AG04449 (cell line): ENCODE data around the gene NRN1L.
"Not testable (repeated sequence)": the region's sequence is repeated elsewhere in the genome, so short reads cannot be mapped to it uniquely, and the experiment has no call there.

Experiments
- CTCF ChIA-PET: fragments of 350-600 bp; formaldehyde crosslinking; extraction: SDS; loops from one replicate; lab custom pipeline; 2021; ENCODE audit warnings: antibody characterized with exemption; lab: Yijun Ruan, JAX
- POLR2A ChIA-PET: fragments of 400-600, 350-600 bp; formaldehyde crosslinking; extraction: SDS; loops from one replicate; lab custom pipeline; 2020; ENCODE audit warnings: antibody characterized with exemption, inconsistent platforms; lab: Yijun Ruan, JAX
- DNase-seq: peaks from one replicate; pipeline ENCODE4 v3.0.0-alpha.2; 2010; ENCODE audit warnings: low read depth, low spot score
- H3K4me3 ChIP-seq: 2 replicates; pipeline ENCODE4 v1.5.1; 2011; ENCODE audit warnings: low read depth, mild to moderate bottlenecking, control low read depth, low read length
- TF ChIP-seq, protein P1 (sequence below): IDR thresholded peaks from one replicate; pipeline ENCODE4 v1.5.1; 2011; ENCODE audit warnings: mild to moderate bottlenecking, moderate library complexity, low read length, control low read depth, inconsistent platforms; ENCODE audit not compliant: insufficient read depth; ENCODE audit errors: missing control alignments

NRN1L gene

DNA sequence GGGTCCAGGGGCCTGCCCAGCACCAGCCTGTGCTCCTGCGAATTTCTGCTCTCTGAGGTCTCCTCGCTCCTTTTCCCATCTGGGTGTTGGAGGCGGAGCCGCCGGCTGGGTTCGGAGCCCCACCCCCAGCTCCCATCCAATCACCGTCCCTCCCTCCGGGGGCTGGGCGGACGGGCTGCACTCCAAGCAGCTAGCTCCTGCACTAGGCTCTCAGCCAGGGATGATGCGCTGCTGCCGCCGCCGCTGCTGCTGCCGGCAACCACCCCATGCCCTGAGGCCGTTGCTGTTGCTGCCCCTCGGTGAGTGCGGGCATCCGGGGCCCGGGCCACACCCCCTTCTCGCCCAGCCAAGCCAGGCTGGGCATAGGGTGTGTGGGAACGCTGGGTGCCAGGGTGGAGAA is at the start of gene NRN1L:
NRN1L (plus strand) TSS at position 202 of the 400 bp plus-strand sequence; CDS start at position 221, 19 bp downstream.
- ChIA-PET POLR2A (interaction anchor here (0.6 to 1.1 kb wide), 3 partner anchors 8 to 57 kb away, joined by 3 to 5 read pairs (median 3); partner anchors contain the start of gene PSKH1), CTCF (interaction anchor here (0.7 to 11.9 kb wide), 31 partner anchors 8 to 372 kb away, joined by 3 to 196 read pairs (median 10); partner anchors contain the start of genes CTRL, EDC4, PSKH1 and PSMB10)
- H3K4me3 ChIP-seq, result no peak within 1 kb of the TSS
- TF ChIP-seq, protein P1, sequence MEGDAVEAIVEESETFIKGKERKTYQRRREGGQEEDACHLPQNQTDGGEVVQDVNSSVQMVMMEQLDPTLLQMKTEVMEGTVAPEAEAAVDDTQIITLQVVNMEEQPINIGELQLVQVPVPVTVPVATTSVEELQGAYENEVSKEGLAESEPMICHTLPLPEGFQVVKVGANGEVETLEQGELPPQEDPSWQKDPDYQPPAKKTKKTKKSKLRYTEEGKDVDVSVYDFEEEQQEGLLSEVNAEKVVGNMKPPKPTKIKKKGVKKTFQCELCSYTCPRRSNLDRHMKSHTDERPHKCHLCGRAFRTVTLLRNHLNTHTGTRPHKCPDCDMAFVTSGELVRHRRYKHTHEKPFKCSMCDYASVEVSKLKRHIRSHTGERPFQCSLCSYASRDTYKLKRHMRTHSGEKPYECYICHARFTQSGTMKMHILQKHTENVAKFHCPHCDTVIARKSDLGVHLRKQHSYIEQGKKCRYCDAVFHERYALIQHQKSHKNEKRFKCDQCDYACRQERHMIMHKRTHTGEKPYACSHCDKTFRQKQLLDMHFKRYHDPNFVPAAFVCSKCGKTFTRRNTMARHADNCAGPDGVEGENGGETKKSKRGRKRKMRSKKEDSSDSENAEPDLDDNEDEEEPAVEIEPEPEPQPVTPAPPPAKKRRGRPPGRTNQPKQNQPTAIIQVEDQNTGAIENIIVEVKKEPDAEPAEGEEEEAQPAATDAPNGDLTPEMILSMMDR, result no peak
- peak; percentile 37 for DNase-seq

DNA sequence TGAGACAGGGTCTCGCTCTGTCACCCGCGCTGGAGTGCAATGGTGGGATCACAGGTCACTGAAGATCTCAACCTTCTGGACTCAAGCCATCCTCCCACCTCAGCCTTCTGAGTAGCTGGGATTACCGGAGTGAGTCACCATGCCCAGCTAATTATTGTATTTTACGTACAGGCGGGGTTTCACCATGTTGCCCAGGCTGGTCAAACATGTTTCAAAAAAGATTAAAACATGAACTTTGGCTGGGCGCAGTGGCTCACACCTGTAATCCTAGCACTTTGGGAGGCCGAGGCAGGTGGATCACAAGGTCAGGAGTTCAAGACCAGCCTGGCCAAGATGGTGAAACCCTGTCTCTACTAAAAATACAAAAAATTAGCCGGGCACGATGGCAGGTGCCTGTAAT is 47.5 kb upstream of the NRN1L start:
- H3K4me3 ChIP-seq, DNase-seq, POLR2A ChIA-PET: not testable (repeated sequence)
- CTCF ChIA-PET, result interaction anchor here (0.7 to 13.4 kb wide), 6 partner anchors 9 to 164 kb away, joined by 3 to 181 read pairs (median 3); partner anchors contain the start of genes NRN1L and NUTF2

DNA sequence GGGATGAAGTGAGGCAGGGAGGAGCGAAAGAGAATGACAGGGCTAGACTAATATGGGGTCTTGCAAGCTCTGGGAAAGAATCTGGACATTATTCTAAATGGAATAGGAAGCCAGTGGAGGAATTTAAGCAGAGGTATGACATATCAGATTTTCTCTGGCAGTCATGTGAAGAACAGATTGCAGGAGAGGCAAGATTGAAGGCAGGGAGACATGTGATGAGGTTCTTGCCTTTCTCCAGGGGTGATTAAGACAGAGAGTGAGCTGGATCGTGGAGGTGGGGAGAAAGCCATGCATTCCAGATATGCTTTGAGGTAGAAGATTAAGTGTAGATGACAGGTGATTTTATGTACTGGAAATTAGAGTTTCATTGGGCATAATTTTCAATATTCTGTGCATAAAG is 46.9 kb upstream of the NRN1L start:
- DNase-seq, result no peak
- POLR2A ChIA-PET, result no interaction called here
- no peak overlapping the region for H3K4me3 ChIP-seq
- TF ChIP-seq, protein P1, result no peak
- CTCF ChIA-PET, result interaction anchor here (0.6 to 13.4 kb wide), 7 partner anchors 9 to 317 kb away, joined by 3 to 181 read pairs (median 4); partner anchors contain the start of genes NRN1L and NUTF2

DNA sequence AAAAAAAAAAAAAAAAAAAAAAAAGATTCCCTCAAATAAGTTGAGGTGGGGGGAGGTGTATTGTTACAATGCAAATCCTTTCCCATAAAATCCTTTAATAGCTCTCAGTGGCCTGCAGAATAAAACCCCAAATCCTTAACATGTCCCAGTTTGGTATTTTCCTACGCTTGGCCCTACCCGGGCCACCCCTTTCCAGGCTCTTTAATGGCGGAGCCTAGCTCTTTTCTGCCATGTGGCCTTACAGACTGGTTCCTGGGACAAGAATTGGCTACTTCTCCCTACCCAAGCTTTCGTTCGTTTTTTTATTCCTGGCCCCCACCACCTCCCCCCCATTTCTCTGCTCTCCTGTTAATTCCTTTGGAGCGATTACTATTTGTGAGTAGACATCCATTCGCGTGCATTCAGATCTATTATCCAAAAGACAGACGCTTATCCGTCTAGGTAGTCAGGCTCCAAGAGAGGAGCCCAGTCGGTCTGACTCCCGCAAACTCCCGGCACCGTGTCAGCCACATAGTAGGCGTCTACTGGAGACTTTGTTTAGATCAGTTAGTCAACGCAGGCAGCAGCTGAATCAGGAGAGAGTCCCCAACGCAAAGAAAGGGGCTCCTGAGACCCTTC is 43.4 kb upstream of the NRN1L start:
- TF ChIP-seq, protein P1, result no peak
- H3K4me3 ChIP-seq, result peak overlapping the region; percentile 41
- POLR2A ChIA-PET, result interaction anchor here (0.6 kb wide), 1 partner anchor 23 kb away, joined by 3 read pairs; no protein-coding TSS in a partner anchor
- CTCF ChIA-PET, result interaction anchor here (0.5 to 3.1 kb wide), 14 partner anchors 8 to 321 kb away, joined by 3 to 24 read pairs (median 4); no protein-coding TSS in a partner anchor
- no peak for DNase-seq

DNA sequence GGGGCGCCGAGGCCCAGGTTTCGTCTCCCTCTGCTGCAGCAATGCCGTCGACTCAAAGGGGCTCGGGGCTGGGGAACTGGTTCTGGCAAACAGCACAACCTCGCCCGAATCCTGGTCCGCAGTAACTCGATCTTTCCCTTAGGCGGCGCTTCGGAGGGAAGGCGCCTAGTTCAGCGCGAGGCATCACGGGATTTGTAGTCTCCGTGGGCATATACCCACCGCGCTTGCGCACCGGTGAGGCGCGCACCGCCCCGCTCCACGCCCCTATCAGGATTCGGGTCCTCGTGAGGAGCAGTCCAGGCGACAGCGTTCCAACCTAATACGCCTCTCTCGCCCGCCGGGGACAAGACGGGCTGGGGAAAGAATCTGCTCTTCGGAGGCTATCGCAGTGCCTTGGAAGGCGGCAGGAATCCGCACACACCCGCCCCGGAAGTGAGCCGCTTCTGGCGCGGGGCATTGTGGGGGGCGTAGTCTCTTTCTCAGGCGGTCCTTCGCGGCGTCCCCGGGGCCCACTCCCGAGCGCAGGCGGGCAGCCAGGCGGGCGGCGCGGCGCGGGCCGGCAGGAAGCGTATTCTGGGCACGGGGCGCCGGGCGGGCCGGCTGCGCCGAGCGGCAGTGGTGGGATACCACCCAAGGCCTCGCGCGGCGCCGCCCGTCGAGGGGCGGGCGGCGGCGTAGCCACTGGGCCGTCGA is 42.7 kb upstream of the NRN1L start, which contains the start of gene THAP11:
THAP11 (plus strand) TSS at position 505 of the 693 bp plus-strand sequence. CDS start 235 bp downstream, outside the sequence.
- POLR2A ChIA-PET, result no interaction called here
- CTCF ChIA-PET, result interaction anchor here (0.6 to 3.1 kb wide), 10 partner anchors 8 to 174 kb away, joined by 3 to 24 read pairs (median 6); no protein-coding TSS in a partner anchor

More for the DNA sequence above, 42.7 kb upstream of the NRN1L start, which contains the start of gene THAP11:
- TF ChIP-seq, protein P1, result peak; percentile 90
- no peak for DNase-seq
- H3K4me3 ChIP-seq, result peak within 1 kb of the TSS; percentile 97
